ENCODE measurements around the gene LINGO1.

DNA sequence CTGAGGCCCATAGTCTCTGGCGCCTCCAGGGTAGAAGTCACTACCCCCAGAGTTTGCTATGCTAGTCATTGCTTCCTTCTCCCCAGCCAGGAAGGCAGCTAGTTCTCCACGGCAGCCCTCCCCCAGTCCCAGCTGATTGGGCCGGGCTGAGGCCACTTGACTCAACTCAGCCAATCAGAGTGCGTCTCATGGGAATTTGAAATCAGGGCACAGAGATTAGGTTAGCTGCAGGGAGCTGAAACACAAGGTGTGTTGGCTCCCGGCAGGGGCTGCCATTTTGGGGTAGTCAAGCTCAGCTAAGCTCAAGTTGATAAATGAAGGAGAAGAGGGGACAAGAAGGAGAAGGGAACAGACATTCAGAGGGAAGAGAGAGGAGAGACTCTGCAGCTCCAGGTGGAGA is 32.8 kb downstream of the LINGO1 start:
- TF ChIP-seq POLR2A (IDR thresholded peaks at IDR 0.05): no peak
- TF ChIP-seq, protein P1, sequence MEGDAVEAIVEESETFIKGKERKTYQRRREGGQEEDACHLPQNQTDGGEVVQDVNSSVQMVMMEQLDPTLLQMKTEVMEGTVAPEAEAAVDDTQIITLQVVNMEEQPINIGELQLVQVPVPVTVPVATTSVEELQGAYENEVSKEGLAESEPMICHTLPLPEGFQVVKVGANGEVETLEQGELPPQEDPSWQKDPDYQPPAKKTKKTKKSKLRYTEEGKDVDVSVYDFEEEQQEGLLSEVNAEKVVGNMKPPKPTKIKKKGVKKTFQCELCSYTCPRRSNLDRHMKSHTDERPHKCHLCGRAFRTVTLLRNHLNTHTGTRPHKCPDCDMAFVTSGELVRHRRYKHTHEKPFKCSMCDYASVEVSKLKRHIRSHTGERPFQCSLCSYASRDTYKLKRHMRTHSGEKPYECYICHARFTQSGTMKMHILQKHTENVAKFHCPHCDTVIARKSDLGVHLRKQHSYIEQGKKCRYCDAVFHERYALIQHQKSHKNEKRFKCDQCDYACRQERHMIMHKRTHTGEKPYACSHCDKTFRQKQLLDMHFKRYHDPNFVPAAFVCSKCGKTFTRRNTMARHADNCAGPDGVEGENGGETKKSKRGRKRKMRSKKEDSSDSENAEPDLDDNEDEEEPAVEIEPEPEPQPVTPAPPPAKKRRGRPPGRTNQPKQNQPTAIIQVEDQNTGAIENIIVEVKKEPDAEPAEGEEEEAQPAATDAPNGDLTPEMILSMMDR (IDR thresholded peaks at IDR 0.05): no peak

Data from right lobe of liver (tissue), 4 donors.